IPS-15b (cell line): ENCODE measurements around the gene CACNA1B.
"Not testable (repeated sequence)": the region's sequence is repeated elsewhere in the genome, so short reads cannot be mapped to it uniquely, and the experiment has no call there.

ENCODE experiments used
- H3K27me3 ChIP-seq: one replicate; pipeline ENCODE4 v1.6.1; 2013; ENCODE audit warnings: low read length; ENCODE audit not compliant: control insufficient read depth, insufficient read depth
- H3K36me3 ChIP-seq: one replicate; pipeline ENCODE4 v1.6.1; 2013; ENCODE audit warnings: low read length; ENCODE audit not compliant: control insufficient read depth, insufficient read depth
- H3K4me1 ChIP-seq: one replicate; pipeline ENCODE4 v1.6.1; 2013; ENCODE audit warnings: mild to moderate bottlenecking, low read length; ENCODE audit not compliant: control insufficient read depth, insufficient read depth
- H3K4me3 ChIP-seq: one replicate; pipeline ENCODE4 v1.5.1; 2013; ENCODE audit warnings: low read depth, low read length
- H3K9ac ChIP-seq: one replicate; pipeline ENCODE4 v1.6.1; 2013; ENCODE audit warnings: low read depth, mild to moderate bottlenecking, low read length
- H3K9me3 ChIP-seq: one replicate; pipeline ENCODE4 v1.6.1; 2013; ENCODE audit warnings: mild to moderate bottlenecking, low read length; ENCODE audit not compliant: control insufficient read depth, insufficient read depth

CACNA1B gene

GRCh38 chr9:137881591-137882505 lies 4.3 kb downstream of the CACNA1B start:
- peaks cover 21% of the 10 kb centered on the region for H3K36me3 ChIP-seq
- no peaks in the 10 kb centered on the region for H3K9me3 ChIP-seq
- no peak overlapping the region for H3K9ac ChIP-seq

GRCh38 chr9:137882506-137882821 lies 4.9 kb downstream of the CACNA1B start:
- Histone ChIP-seq H3K4me3 (no peak overlapping the region), H3K9ac (no peak overlapping the region), H3K9me3 (no peaks in the 10 kb centered on the region), H3K4me1 (no peaks in the 10 kb centered on the region), H3K27me3 (no peaks in the 10 kb centered on the region), H3K36me3 (peaks cover 21% of the 10 kb centered on the region)

More at GRCh38 chr9:137881591-137882505, 4.3 kb downstream of the CACNA1B start:
- Histone ChIP-seq H3K27me3 (peaks cover 1% of the 10 kb centered on the region), H3K4me3 (no peak overlapping the region), H3K4me1 (no peaks in the 10 kb centered on the region)

- peaks cover 20% of the 10 kb centered on the region for H3K36me3 ChIP-seq
- not testable (repeated sequence) for H3K9me3 ChIP-seq, H3K4me3 ChIP-seq, H3K4me1 ChIP-seq, H3K27me3 ChIP-seq, H3K9ac ChIP-seq
Observed at GRCh38 chr9:137883977-137884376, 6.4 kb downstream of the CACNA1B start.

- not testable (repeated sequence) for H3K4me1 ChIP-seq, H3K4me3 ChIP-seq, H3K9me3 ChIP-seq, H3K27me3 ChIP-seq, H3K9ac ChIP-seq
- H3K36me3 ChIP-seq = peaks cover 16% of the 10 kb centered on the region
Observed at GRCh38 chr9:137884547-137884946, 7.0 kb downstream of the CACNA1B start.

GRCh38 chr9:137885121-137885520 lies 7.5 kb downstream of the CACNA1B start:
- H3K9ac ChIP-seq, H3K9me3 ChIP-seq, H3K4me1 ChIP-seq, H3K27me3 ChIP-seq, H3K4me3 ChIP-seq: not testable (repeated sequence)
- peaks cover 16% of the 10 kb centered on the region for H3K36me3 ChIP-seq

- not testable (repeated sequence) for H3K36me3 ChIP-seq, H3K9ac ChIP-seq, H3K27me3 ChIP-seq, H3K4me3 ChIP-seq, H3K4me1 ChIP-seq, H3K9me3 ChIP-seq
Observed at GRCh38 chr9:137888621-137889020, 11.0 kb downstream of the CACNA1B start.

- H3K9me3 ChIP-seq, H3K4me1 ChIP-seq, H3K27me3 ChIP-seq, H3K36me3 ChIP-seq, H3K4me3 ChIP-seq, H3K9ac ChIP-seq: not testable (repeated sequence)
Observed at GRCh38 chr9:137889966-137890365, 12.4 kb downstream of the CACNA1B start.

- not testable (repeated sequence) for H3K27me3 ChIP-seq, H3K4me3 ChIP-seq, H3K36me3 ChIP-seq, H3K9me3 ChIP-seq, H3K4me1 ChIP-seq, H3K9ac ChIP-seq
Observed at GRCh38 chr9:137890768-137891587, 13.4 kb downstream of the CACNA1B start.

GRCh38 chr9:137891588-137892423 lies 14.2 kb downstream of the CACNA1B start:
- no peaks in the 10 kb centered on the region for H3K4me1 ChIP-seq
- H3K9me3 ChIP-seq = no peaks in the 10 kb centered on the region
- no peak overlapping the region for H3K4me3 ChIP-seq
- H3K36me3 ChIP-seq = peaks cover 6% of the 10 kb centered on the region
- H3K27me3 ChIP-seq = no peaks in the 10 kb centered on the region
- H3K9ac ChIP-seq = no peak overlapping the region

- H3K27me3 ChIP-seq = no peaks in the 10 kb centered on the region
- H3K36me3 ChIP-seq = peaks cover 6% of the 10 kb centered on the region
- no peaks in the 10 kb centered on the region for H3K4me1 ChIP-seq
- no peak overlapping the region for H3K9ac ChIP-seq
- no peaks in the 10 kb centered on the region for H3K9me3 ChIP-seq
- H3K4me3 ChIP-seq = no peak overlapping the region
Observed at GRCh38 chr9:137892424-137893191, 15.0 kb downstream of the CACNA1B start.

GRCh38 chr9:137893670-137894069 lies 16.1 kb downstream of the CACNA1B start:
- Histone ChIP-seq H3K36me3 (peaks cover 6% of the 10 kb centered on the region), H3K27me3 (no peaks in the 10 kb centered on the region), H3K9ac (no peak overlapping the region), H3K4me3 (no peak overlapping the region), H3K4me1 (no peaks in the 10 kb centered on the region), H3K9me3 (no peaks in the 10 kb centered on the region)
